ENCODE data around the gene CGGBP1.
"Not testable (repeated sequence)": the region's sequence is repeated elsewhere in the genome, so short reads cannot be mapped to it uniquely, and the experiment has no call there.

The CGGBP1 gene

DNA sequence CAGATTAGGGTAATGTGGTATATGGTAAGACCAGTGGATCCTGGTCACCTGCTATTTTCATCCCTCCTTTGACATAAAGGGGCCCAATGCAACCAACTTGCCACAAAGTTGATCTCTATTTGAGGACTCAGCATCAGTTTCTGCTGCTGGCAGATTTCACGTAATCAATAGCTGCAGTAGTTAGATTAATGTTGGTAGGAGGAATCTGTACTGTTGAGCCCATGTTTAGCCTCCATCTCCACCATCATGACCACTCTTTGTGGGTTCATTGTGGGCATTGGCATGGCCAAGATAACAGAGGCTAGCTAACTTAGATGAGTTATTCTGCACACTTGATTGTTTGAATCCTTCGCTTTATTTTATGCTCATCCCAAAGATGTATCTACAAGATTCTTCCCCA, 29.9 kb downstream of the CGGBP1 start:
- Histone ChIP-seq H3K4me3 (ENCODE audit: insufficient read depth in 1 of 2, low read depth in 1 of 2, low read length in 2 of 2) (no peak overlapping the region), H3K18ac (ENCODE audit: low read depth in 1 of 2, low read length in 2 of 2) (no peak overlapping the region), H3K4me2 (ENCODE audit: low read length, poor library complexity, severe bottlenecking) (no peak overlapping the region), H2BK5ac (ENCODE audit: low read depth, low read length, poor library complexity, severe bottlenecking) (no peak overlapping the region), H3K4me1 (ENCODE audit: control insufficient read depth, insufficient read depth, low read depth, low read length) (no peaks in the 10 kb centered on the region), H2BK120ac (ENCODE audit: low read depth, low read length) (no peak overlapping the region), H3K23ac (ENCODE audit: low read length in 2 of 2) (no peak overlapping the region), H4K91ac (ENCODE audit: low read length) (no peak overlapping the region), H2AK5ac (ENCODE audit: low read length, severe bottlenecking) (no peak overlapping the region), H3K79me1 (replicated peaks; ENCODE audit: low read length, poor library complexity, severe bottlenecking) (no peaks in the 10 kb centered on the region), H3K27ac (ENCODE audit: low read length, poor library complexity, severe bottlenecking) (no peak overlapping the region), H2BK15ac (ENCODE audit: low read depth, poor library complexity, severe bottlenecking) (no peak overlapping the region), H3K27me3 (ENCODE audit: control insufficient read depth in 1 of 2, insufficient read depth in 1 of 2, low read length in 2 of 2) (no peaks in the 10 kb centered on the region), H3K9ac (ENCODE audit: low read length) (no peak overlapping the region), H3K14ac (ENCODE audit: low read length in 2 of 2) (no peak overlapping the region), H3K4ac (ENCODE audit: low read depth in 1 of 2, low read length in 2 of 2) (no peak overlapping the region), H2AFZ (ENCODE audit: low read depth, low read length) (no peak overlapping the region), H3K9me3 (ENCODE audit: control insufficient read depth, low read length) (no peaks in the 10 kb centered on the region), H4K8ac (ENCODE audit: low read length) (no peak overlapping the region), H2BK12ac (ENCODE audit: low read length in 2 of 2) (no peak overlapping the region), H3K36me3 (ENCODE audit: control insufficient read depth in 1 of 2, insufficient read depth in 2 of 2, low read depth in 1 of 2, low read length in 2 of 2) (no peaks in the 10 kb centered on the region)
- WGBS = 97% methylated on average over 2 of the region's 2 CpGs
- no peak for DNase-seq

DNA sequence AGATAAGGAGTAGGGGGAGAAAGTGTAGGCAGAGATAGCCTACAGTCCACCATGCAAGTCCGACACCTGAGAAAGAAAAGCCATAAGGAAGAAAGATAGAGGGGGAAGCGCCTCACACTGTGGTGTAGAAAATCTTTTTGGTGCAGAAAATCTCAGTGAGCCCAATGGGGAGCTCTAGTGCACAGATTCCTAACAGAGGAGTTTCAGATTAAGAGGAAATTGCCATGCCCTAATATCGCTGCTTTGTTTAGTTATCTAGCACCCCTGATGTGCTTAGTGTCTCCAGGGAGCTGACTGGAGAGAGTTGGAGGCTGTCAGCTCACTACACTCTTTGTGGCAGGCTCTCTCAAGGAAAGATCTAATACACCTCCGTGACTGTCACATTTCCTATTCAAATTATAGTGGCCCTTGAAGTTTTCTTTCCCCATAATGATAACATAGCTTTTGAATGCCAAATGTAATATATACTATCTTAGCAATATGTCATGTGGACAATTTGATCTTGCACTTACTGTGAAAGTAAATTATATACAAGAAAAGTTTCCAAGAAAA, 33.7 kb downstream of the CGGBP1 start:
- no peaks in the 10 kb centered on the region for H3K4me1 ChIP-seq (ENCODE audit: control insufficient read depth, insufficient read depth, low read depth, low read length)
- H2BK5ac ChIP-seq (ENCODE audit: low read depth, low read length, poor library complexity, severe bottlenecking) = no peak overlapping the region
- no peak overlapping the region for H3K23ac ChIP-seq (ENCODE audit: low read length in 2 of 2)
- H2AK5ac ChIP-seq (ENCODE audit: low read length, severe bottlenecking) = no peak overlapping the region
- H3K4ac ChIP-seq (ENCODE audit: low read depth in 1 of 2, low read length in 2 of 2) = no peak overlapping the region
- H3K4me2 ChIP-seq (ENCODE audit: low read length, poor library complexity, severe bottlenecking) = no peak overlapping the region
- no peaks in the 10 kb centered on the region for H3K27me3 ChIP-seq (ENCODE audit: control insufficient read depth in 1 of 2, insufficient read depth in 1 of 2, low read length in 2 of 2)
- no peak overlapping the region for H3K4me3 ChIP-seq (ENCODE audit: insufficient read depth in 1 of 2, low read depth in 1 of 2, low read length in 2 of 2)
- H4K91ac ChIP-seq (ENCODE audit: low read length) = no peak overlapping the region
- H2BK120ac ChIP-seq (ENCODE audit: low read depth, low read length) = no peak overlapping the region
- no peak overlapping the region for H3K18ac ChIP-seq (ENCODE audit: low read depth in 1 of 2, low read length in 2 of 2)
- H3K27ac ChIP-seq (ENCODE audit: low read length, poor library complexity, severe bottlenecking) = no peak overlapping the region
- H3K79me1 ChIP-seq (replicated peaks; ENCODE audit: low read length, poor library complexity, severe bottlenecking) = no peaks in the 10 kb centered on the region
- H3K14ac ChIP-seq (ENCODE audit: low read length in 2 of 2) = no peak overlapping the region
- H3K36me3 ChIP-seq (ENCODE audit: control insufficient read depth in 1 of 2, insufficient read depth in 2 of 2, low read depth in 1 of 2, low read length in 2 of 2) = no peaks in the 10 kb centered on the region
- WGBS = 58% methylated on average over 3 of the region's 4 CpGs
- H2BK15ac ChIP-seq (ENCODE audit: low read depth, poor library complexity, severe bottlenecking) = no peak overlapping the region
- H2BK12ac ChIP-seq (ENCODE audit: low read length in 2 of 2) = no peak overlapping the region
- H2AFZ ChIP-seq (ENCODE audit: low read depth, low read length) = no peak overlapping the region
- H3K9ac ChIP-seq (ENCODE audit: low read length) = no peak overlapping the region
- H3K9me3 ChIP-seq (ENCODE audit: control insufficient read depth, low read length) = no peaks in the 10 kb centered on the region
- no peak for DNase-seq
- no peak overlapping the region for H4K8ac ChIP-seq (ENCODE audit: low read length)

DNA sequence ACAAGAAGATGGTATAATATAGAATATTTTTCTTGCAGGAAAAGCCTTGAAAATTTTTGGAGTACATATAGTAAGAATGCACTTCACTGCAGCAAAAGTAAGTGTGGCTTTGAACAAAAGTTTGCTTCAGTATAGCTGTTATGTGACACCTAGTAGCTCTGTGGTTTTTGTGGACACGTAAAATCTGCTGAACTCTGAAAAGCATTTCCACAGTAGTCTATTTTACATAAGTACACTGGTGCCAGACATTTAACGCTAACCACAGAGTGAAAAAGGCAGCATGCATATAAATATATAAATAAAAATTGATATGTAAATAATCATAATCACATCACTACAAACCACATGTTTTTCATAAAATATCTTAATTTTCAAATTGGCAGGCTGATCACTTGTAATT, 39.8 kb downstream of the CGGBP1 start:
- Histone ChIP-seq H2BK5ac (ENCODE audit: low read depth, low read length, poor library complexity, severe bottlenecking) (no peak overlapping the region), H3K36me3 (ENCODE audit: control insufficient read depth in 1 of 2, insufficient read depth in 2 of 2, low read depth in 1 of 2, low read length in 2 of 2) (no peaks in the 10 kb centered on the region), H2BK12ac (ENCODE audit: low read length in 2 of 2) (no peak overlapping the region), H3K79me1 (replicated peaks; ENCODE audit: low read length, poor library complexity, severe bottlenecking) (no peaks in the 10 kb centered on the region), H3K27ac (ENCODE audit: low read length, poor library complexity, severe bottlenecking) (no peak overlapping the region), H3K23ac (ENCODE audit: low read length in 2 of 2) (no peak overlapping the region), H3K9ac (ENCODE audit: low read length) (no peak overlapping the region), H3K18ac (ENCODE audit: low read depth in 1 of 2, low read length in 2 of 2) (no peak overlapping the region), H3K4me2 (ENCODE audit: low read length, poor library complexity, severe bottlenecking) (no peak overlapping the region), H3K4me1 (ENCODE audit: control insufficient read depth, insufficient read depth, low read depth, low read length) (no peaks in the 10 kb centered on the region), H3K14ac (ENCODE audit: low read length in 2 of 2) (no peak overlapping the region), H3K9me3 (ENCODE audit: control insufficient read depth, low read length) (no peaks in the 10 kb centered on the region), H4K91ac (ENCODE audit: low read length) (no peak overlapping the region), H2AK5ac (ENCODE audit: low read length, severe bottlenecking) (no peak overlapping the region), H3K4ac (ENCODE audit: low read depth in 1 of 2, low read length in 2 of 2) (no peak overlapping the region), H2BK120ac (ENCODE audit: low read depth, low read length) (no peak overlapping the region), H2AFZ (ENCODE audit: low read depth, low read length) (no peak overlapping the region), H4K8ac (ENCODE audit: low read length) (no peak overlapping the region), H2BK15ac (ENCODE audit: low read depth, poor library complexity, severe bottlenecking) (no peak overlapping the region), H3K27me3 (ENCODE audit: control insufficient read depth in 1 of 2, insufficient read depth in 1 of 2, low read length in 2 of 2) (no peaks in the 10 kb centered on the region), H3K4me3 (ENCODE audit: insufficient read depth in 1 of 2, low read depth in 1 of 2, low read length in 2 of 2) (no peak overlapping the region)
- WGBS = 57% methylated on average over 1 of the region's 2 CpGs
- no peak for DNase-seq

DNA sequence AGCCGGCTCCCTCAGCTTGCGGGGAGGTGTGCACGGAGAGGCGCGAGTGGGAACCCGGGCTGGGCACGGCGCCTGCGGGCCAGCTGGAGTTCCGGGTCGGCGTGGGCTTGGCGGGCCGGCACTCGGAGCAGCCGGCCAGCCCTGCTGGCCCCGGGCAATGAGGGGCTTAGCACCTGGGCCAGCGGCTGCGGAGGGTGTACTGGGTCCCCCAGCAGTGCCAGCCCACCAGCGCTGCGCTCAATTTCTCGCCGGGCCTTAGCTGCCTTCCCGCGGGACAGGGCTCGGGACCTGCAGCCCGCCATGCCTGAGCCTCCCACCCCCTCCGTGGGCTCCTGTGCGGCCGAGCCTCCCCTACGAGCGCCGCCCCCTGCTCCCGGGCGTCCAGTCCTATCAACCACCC, 43.1 kb downstream of the CGGBP1 start:
- not testable (repeated sequence) for H3K18ac ChIP-seq (ENCODE audit: low read depth in 1 of 2, low read length in 2 of 2); H3K4me2 ChIP-seq (ENCODE audit: low read length, poor library complexity, severe bottlenecking); DNase-seq; H3K23ac ChIP-seq (ENCODE audit: low read length in 2 of 2); H3K4me3 ChIP-seq (ENCODE audit: insufficient read depth in 1 of 2, low read depth in 1 of 2, low read length in 2 of 2); H3K4ac ChIP-seq (ENCODE audit: low read depth in 1 of 2, low read length in 2 of 2); H3K4me1 ChIP-seq (ENCODE audit: control insufficient read depth, insufficient read depth, low read depth, low read length); H3K14ac ChIP-seq (ENCODE audit: low read length in 2 of 2); H2BK15ac ChIP-seq (ENCODE audit: low read depth, poor library complexity, severe bottlenecking); H4K8ac ChIP-seq (ENCODE audit: low read length); H3K27ac ChIP-seq (ENCODE audit: low read length, poor library complexity, severe bottlenecking); H4K91ac ChIP-seq (ENCODE audit: low read length); H2AK5ac ChIP-seq (ENCODE audit: low read length, severe bottlenecking); H2BK12ac ChIP-seq (ENCODE audit: low read length in 2 of 2); H2BK120ac ChIP-seq (ENCODE audit: low read depth, low read length); H3K9me3 ChIP-seq (ENCODE audit: control insufficient read depth, low read length); H3K9ac ChIP-seq (ENCODE audit: low read length); H3K27me3 ChIP-seq (ENCODE audit: control insufficient read depth in 1 of 2, insufficient read depth in 1 of 2, low read length in 2 of 2); H3K79me1 ChIP-seq (replicated peaks; ENCODE audit: low read length, poor library complexity, severe bottlenecking); H3K36me3 ChIP-seq (ENCODE audit: control insufficient read depth in 1 of 2, insufficient read depth in 2 of 2, low read depth in 1 of 2, low read length in 2 of 2); H2BK5ac ChIP-seq (ENCODE audit: low read depth, low read length, poor library complexity, severe bottlenecking); H2AFZ ChIP-seq (ENCODE audit: low read depth, low read length)
- 95% methylated on average over 35 of the region's 35 CpGs for WGBS

Measured in mesenchymal stem cell (in vitro differentiated cells and primary cell).